Prostate gland (tissue), 2 donors: Measurements from ENCODE around the gene MAP1B. TPM values are rescaled to one million over a fixed set of nuclear protein-coding genes. Genes with fewer than 3 reads are reported as not detected.

ENCODE experiments used
- DNase-seq: peaks from one replicate; pipeline ENCODE4 v3.0.0-alpha.2; 2019; ENCODE audit warnings: low spot score
- H3K27ac ChIP-seq, 2 donors: fragments of 200-600 bp; sonication (generic); 2 replicates each; pipeline ENCODE4 v1.5.1; 2017 to 2019
- H3K27me3 ChIP-seq: fragments of 200-600 bp; sonication (generic); replicated peaks from 2 replicates; pipeline ENCODE4 v1.5.1; 2019; ENCODE audit not compliant: insufficient read depth
- H3K36me3 ChIP-seq, 2 donors: fragments of 200-600 bp; sonication (generic); 1 replicate in 1 of 2; 2 replicates in 1 of 2; pipeline versions ENCODE4 v1.5.1 to v1.8.1; 2017 to 2019
- H3K4me1 ChIP-seq: fragments of 200-600 bp; sonication (generic); replicated peaks from 2 replicates; pipeline ENCODE4 v1.5.1; 2019
- H3K4me3 ChIP-seq, 2 donors: fragments of 200-600 bp; sonication (generic); 2 replicates each; pipeline ENCODE4 v1.5.1; 2017 to 2019
- H3K9me3 ChIP-seq: fragments of 200-600 bp; sonication (generic); 2 replicates; pipeline ENCODE4 v1.5.1; 2017
- POLR2A ChIP-seq: fragments of 450-650 bp; IDR thresholded peaks from one replicate; pipeline ENCODE4 v1.6.1; 2016; ENCODE audit warnings: antibody characterized with exemption, mild to moderate bottlenecking
- POLR2AphosphoS5 ChIP-seq: sonication (generic); formaldehyde crosslinking; IDR thresholded peaks from one replicate; pipeline ENCODE4 v1.6.1; 2017; ENCODE audit warnings: antibody characterized with exemption
- WGBS: methylation state at CpG from one replicate; pipeline ENCODE4 v1.1.5; 2018; 5-methylcytosine and 5-hydroxymethylcytosine counted together
- intact Hi-C: fragments of 100-400 bp; cut with DNase I; formaldehyde crosslinking; loops from one replicate; pipeline ENCODE4 v1.14.2; 2022
- total RNA-seq, 2 donors: library from RNA; depleted of rRNA; stranded (reverse); fragments of >200 nt; gene quantifications; one replicate each; pipeline ENCODE4 v1.1.0, GENCODE V29; 2016
- TF ChIP-seq, protein P1 (sequence below), 4 experiments: fragments of 200-600 bp in 2 of 4; fragments of 450-650 bp in 2 of 4; sonication (generic) in 2 of 4; IDR thresholded peaks; 1 replicate in 3 of 4; 2 replicates in 1 of 4; pipeline ENCODE4 v1.5.1; 2016 to 2019; ENCODE audit warnings: antibody characterized with exemption in 4 of 4, mild to moderate bottlenecking in 2 of 4, moderate library complexity in 2 of 4

MAP1B gene
- total RNA-seq, 2 donors from 2014 or later: 99.6 to 515 TPM

DNA sequence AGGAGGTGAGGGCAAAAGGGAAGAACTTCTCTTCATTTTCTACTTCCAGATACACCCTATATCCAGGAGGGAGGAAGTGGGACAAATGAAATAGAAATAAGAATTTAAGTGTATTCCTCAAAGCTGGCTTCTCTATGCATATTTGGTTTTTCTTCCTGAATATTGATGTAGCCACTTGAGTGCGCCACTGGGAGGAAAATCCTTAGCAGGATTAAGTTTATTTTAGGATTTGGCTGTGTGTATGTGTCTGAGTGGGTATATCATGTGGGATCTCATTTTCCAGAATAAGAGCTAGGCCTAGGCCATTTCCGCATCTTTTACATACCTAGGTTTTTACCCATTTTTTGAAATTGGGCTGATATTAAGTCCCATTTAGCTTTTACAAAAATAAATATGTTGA is 42.5 kb downstream of the MAP1B start:
- Histone ChIP-seq H3K4me1 (no peaks in the 10 kb centered on the region), H3K27me3 (no peaks in the 10 kb centered on the region), H3K27ac (no peak overlapping the region), H3K36me3 (no peaks in the 10 kb centered on the region), H3K9me3 (no peaks in the 10 kb centered on the region), H3K4me3 (no peak overlapping the region)
- DNase-seq: no peak
- TF ChIP-seq, protein P1, sequence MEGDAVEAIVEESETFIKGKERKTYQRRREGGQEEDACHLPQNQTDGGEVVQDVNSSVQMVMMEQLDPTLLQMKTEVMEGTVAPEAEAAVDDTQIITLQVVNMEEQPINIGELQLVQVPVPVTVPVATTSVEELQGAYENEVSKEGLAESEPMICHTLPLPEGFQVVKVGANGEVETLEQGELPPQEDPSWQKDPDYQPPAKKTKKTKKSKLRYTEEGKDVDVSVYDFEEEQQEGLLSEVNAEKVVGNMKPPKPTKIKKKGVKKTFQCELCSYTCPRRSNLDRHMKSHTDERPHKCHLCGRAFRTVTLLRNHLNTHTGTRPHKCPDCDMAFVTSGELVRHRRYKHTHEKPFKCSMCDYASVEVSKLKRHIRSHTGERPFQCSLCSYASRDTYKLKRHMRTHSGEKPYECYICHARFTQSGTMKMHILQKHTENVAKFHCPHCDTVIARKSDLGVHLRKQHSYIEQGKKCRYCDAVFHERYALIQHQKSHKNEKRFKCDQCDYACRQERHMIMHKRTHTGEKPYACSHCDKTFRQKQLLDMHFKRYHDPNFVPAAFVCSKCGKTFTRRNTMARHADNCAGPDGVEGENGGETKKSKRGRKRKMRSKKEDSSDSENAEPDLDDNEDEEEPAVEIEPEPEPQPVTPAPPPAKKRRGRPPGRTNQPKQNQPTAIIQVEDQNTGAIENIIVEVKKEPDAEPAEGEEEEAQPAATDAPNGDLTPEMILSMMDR (IDR thresholded peaks at IDR 0.05): peak in 1 of 4 experiments; percentile 13
- TF ChIP-seq POLR2AphosphoS5: no peak
- 95% methylated on average over 2 of the region's 2 CpGs for WGBS
- intact Hi-C loops: no loop called here

DNA sequence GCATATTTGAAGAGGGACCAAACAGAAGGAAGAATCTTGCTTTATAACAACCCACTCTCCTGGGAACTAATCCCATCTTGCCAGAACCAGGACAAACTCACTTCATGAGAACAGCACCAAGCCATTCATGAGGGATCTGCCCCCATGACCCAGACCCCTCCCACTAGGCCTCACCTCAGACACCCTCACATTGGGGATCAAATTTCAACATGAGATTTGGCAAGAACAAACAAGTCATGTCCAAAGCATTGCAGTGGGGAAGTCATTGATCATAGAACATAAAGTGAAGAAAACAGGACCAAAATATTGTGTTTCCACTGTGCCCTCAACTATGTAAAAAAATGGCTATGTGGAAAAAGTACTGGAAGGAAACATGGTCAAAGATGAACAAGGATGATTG is 43.9 kb downstream of the MAP1B start:
- Histone ChIP-seq H3K36me3 (no peaks in the 10 kb centered on the region), H3K4me3 (no peak overlapping the region), H3K27me3 (no peaks in the 10 kb centered on the region), H3K4me1 (no peaks in the 10 kb centered on the region), H3K9me3 (no peaks in the 10 kb centered on the region), H3K27ac (peak overlapping the region in 1 of 2 donors; percentile 27)
- TF ChIP-seq POLR2AphosphoS5 (no peak), POLR2A (no peak)
- TF ChIP-seq, protein P1 (IDR thresholded peaks at IDR 0.05): no peak
- intact Hi-C loops: no loop called here
- DNase-seq: no peak

DNA sequence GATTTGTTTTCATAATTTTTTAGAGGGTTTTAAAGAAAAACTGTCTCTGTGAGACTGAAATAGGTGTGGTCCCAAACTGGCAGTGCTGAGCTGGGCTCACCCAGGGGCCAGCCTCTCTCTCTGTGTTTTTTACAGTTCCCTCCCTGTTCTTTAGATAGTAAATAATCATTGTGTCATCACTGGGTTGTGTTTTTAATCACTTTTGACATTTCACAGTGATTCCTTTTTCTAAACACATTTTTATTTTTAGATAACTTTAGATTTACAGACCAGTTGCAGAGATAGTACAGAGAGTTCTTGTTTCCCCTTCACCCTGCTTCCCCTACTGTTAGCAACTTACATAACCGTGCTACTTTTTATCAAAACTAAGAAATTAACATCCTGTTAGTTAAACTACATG is 44.4 kb downstream of the MAP1B start:
- DNase-seq: no peak
- Histone ChIP-seq H3K4me1 (no peaks in the 10 kb centered on the region), H3K4me3 (no peak overlapping the region), H3K27me3 (no peaks in the 10 kb centered on the region), H3K36me3 (no peaks in the 10 kb centered on the region), H3K27ac (peak overlapping the region in 1 of 2 donors; percentile 27), H3K9me3 (no peaks in the 10 kb centered on the region)
- TF ChIP-seq POLR2A (no peak), POLR2AphosphoS5 (peak; percentile 9)
- 44% methylated on average over 1 of the region's 1 CpG for WGBS
- intact Hi-C loops: no loop called here

- TF ChIP-seq POLR2A: no peak
- no peak for TF ChIP-seq POLR2AphosphoS5
- TF ChIP-seq, protein P1 (IDR thresholded peaks at IDR 0.05): no peak
- WGBS: 78% methylated on average over 8 of the region's 8 CpGs
- DNase-seq: no peak
- Histone ChIP-seq H3K9me3 (no peaks in the 10 kb centered on the region), H3K27ac (peak overlapping the region in 1 of 2 donors; percentile 27), H3K4me3 (no peak overlapping the region), H3K27me3 (no peaks in the 10 kb centered on the region), H3K36me3 (no peaks in the 10 kb centered on the region), H3K4me1 (no peaks in the 10 kb centered on the region)
- intact Hi-C loops: no loop called here
Measured at GRCh38 chr5:72152545-72152944, 45.3 kb downstream of the MAP1B start.

DNA sequence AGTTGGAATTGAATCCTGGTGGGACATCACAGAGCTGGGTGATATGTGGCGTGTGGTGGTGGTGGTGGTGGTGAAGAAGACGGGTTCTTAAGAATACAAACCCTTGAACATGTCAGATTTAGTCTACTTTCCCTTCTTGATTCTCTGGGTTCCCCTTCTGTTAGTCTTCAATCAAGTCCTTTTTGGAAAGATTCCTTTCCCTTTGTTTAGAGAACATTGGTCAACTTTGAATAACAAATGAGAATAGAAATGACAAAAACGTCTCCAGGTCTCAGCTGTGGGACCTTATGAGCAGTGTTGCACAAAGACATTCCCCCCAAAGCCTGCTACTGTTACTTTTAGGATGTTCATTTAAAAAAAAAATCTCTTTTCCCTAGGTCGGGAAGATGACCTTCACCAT is 46.3 kb downstream of the MAP1B start:
- Histone ChIP-seq H3K4me3 (no peak overlapping the region), H3K36me3 (no peaks in the 10 kb centered on the region), H3K4me1 (no peaks in the 10 kb centered on the region), H3K27ac (no peak overlapping the region), H3K27me3 (no peaks in the 10 kb centered on the region), H3K9me3 (no peaks in the 10 kb centered on the region)
- 79% methylated on average over 4 of the region's 4 CpGs for WGBS
- TF ChIP-seq, protein P1 (IDR thresholded peaks at IDR 0.05): no peak
- TF ChIP-seq POLR2AphosphoS5 (no peak), POLR2A (no peak)
- DNase-seq: no peak
- intact Hi-C loops: no loop called here
